Memory B cell (primary cell): ENCODE measurements around the gene CARD6.
"Not testable (repeated sequence)": the region's sequence is repeated elsewhere in the genome, so short reads cannot be mapped to it uniquely, and the experiment has no call there.

Experiments used
- ATAC-seq: fragments of 150-1000 bp; cut with Tn5 transposase; 2 replicates; pipeline ENCODE4 v1.10.0; 2021; ENCODE audit warnings: low read depth, mild to moderate bottlenecking, moderate library complexity
- DNase-seq, 2 donors: peaks; one replicate each; pipeline ENCODE4 v3.0.0; 2022; ENCODE audit warnings: low spot score in 2 of 2
- H3K27ac Mint-ChIP-seq: one replicate; pipeline ENCODE4 v1.8.0; 2022; ENCODE audit warnings: mild to moderate bottlenecking, moderate library complexity, mixed read lengths
- H3K27me3 Mint-ChIP-seq: one replicate; pipeline ENCODE4 v1.8.0; 2022; ENCODE audit warnings: mixed read lengths
- H3K36me3 Mint-ChIP-seq: one replicate; pipeline ENCODE4 v1.8.0; 2022; ENCODE audit warnings: mild to moderate bottlenecking, mixed read lengths
- H3K4me1 Mint-ChIP-seq: one replicate; pipeline ENCODE4 v1.8.0; 2022; ENCODE audit warnings: mixed read lengths
- H3K4me3 Mint-ChIP-seq: one replicate; pipeline ENCODE4 v1.8.0; 2022; ENCODE audit warnings: mild to moderate bottlenecking, moderate library complexity, mixed read lengths
- H3K9me3 Mint-ChIP-seq: one replicate; pipeline ENCODE4 v1.8.0; 2022; ENCODE audit warnings: mixed read lengths

Gene CARD6

GRCh38 chr5:40823459-40823858 is 17.7 kb upstream of the CARD6 start:
- Mint-ChIP-seq H3K36me3 (peaks cover 8% of the 10 kb centered on the region), H3K4me3 (no peak overlapping the region), H3K4me1 (no peaks in the 10 kb centered on the region), H3K27ac (no peak overlapping the region), H3K27me3 (no peaks in the 10 kb centered on the region), H3K9me3 (no peaks in the 10 kb centered on the region)
- ATAC-seq: no peak
- DNase-seq: no peak

GRCh38 chr5:40825461-40826043 is 15.6 kb upstream of the CARD6 start:
- not testable (repeated sequence) for ATAC-seq, H3K27ac Mint-ChIP-seq, H3K4me1 Mint-ChIP-seq, H3K9me3 Mint-ChIP-seq, H3K27me3 Mint-ChIP-seq, H3K4me3 Mint-ChIP-seq, DNase-seq
- H3K36me3 Mint-ChIP-seq: peaks cover 19% of the 10 kb centered on the region

- peaks cover 8% of the 10 kb centered on the region for H3K4me1 Mint-ChIP-seq
- ATAC-seq: no peak
- DNase-seq: no peak
- peaks cover 23% of the 10 kb centered on the region for H3K36me3 Mint-ChIP-seq
- H3K27ac Mint-ChIP-seq: no peak overlapping the region
- H3K27me3 Mint-ChIP-seq: no peaks in the 10 kb centered on the region
- no peaks in the 10 kb centered on the region for H3K9me3 Mint-ChIP-seq
- no peak overlapping the region for H3K4me3 Mint-ChIP-seq
Observed at GRCh38 chr5:40826489-40827187, 14.5 kb upstream of the CARD6 start.

- H3K27me3 Mint-ChIP-seq: no peaks in the 10 kb centered on the region
- H3K9me3 Mint-ChIP-seq: no peaks in the 10 kb centered on the region
- DNase-seq (no peak), ATAC-seq (no peak)
- no peak overlapping the region for H3K27ac Mint-ChIP-seq
- H3K4me3 Mint-ChIP-seq: no peak overlapping the region
- peaks cover 14% of the 10 kb centered on the region for H3K4me1 Mint-ChIP-seq
- H3K36me3 Mint-ChIP-seq: peaks cover 29% of the 10 kb centered on the region
Observed at GRCh38 chr5:40827188-40827977, 13.8 kb upstream of the CARD6 start.

- no peak overlapping the region for H3K27ac Mint-ChIP-seq
- peaks cover 29% of the 10 kb centered on the region for H3K36me3 Mint-ChIP-seq
- H3K9me3 Mint-ChIP-seq: no peaks in the 10 kb centered on the region
- ATAC-seq (no peak), DNase-seq (no peak)
- no peak overlapping the region for H3K4me3 Mint-ChIP-seq
- H3K27me3 Mint-ChIP-seq: no peaks in the 10 kb centered on the region
- peaks cover 20% of the 10 kb centered on the region for H3K4me1 Mint-ChIP-seq
Observed at GRCh38 chr5:40828021-40828631, 13.0 kb upstream of the CARD6 start.

- Mint-ChIP-seq H3K27me3 (no peaks in the 10 kb centered on the region), H3K4me3 (no peak overlapping the region), H3K9me3 (no peaks in the 10 kb centered on the region), H3K4me1 (peaks cover 26% of the 10 kb centered on the region), H3K36me3 (peaks cover 32% of the 10 kb centered on the region), H3K27ac (peak overlapping the region; percentile 62)
- DNase-seq (no peak), ATAC-seq (no peak)
Observed at GRCh38 chr5:40828690-40829661, 12.2 kb upstream of the CARD6 start.

- no peak overlapping the region for H3K27ac Mint-ChIP-seq
Observed at GRCh38 chr5:40829748-40830533, 11.2 kb upstream of the CARD6 start.

GRCh38 chr5:40831346-40832210 is 9.6 kb upstream of the CARD6 start:
- no peak for ATAC-seq
- no peak overlapping the region for H3K4me3 Mint-ChIP-seq
- no peaks in the 10 kb centered on the region for H3K9me3 Mint-ChIP-seq
- peak overlapping the region; percentile 72 for H3K27ac Mint-ChIP-seq
- DNase-seq: no peak
- no peaks in the 10 kb centered on the region for H3K27me3 Mint-ChIP-seq
- H3K4me1 Mint-ChIP-seq: peaks cover 32% of the 10 kb centered on the region
- H3K36me3 Mint-ChIP-seq: peaks cover 36% of the 10 kb centered on the region

More at GRCh38 chr5:40829748-40830533, 11.2 kb upstream of the CARD6 start:
- no peak overlapping the region for H3K4me3 Mint-ChIP-seq
- H3K27me3 Mint-ChIP-seq: no peaks in the 10 kb centered on the region
- ATAC-seq (no peak), DNase-seq (no peak)
- no peaks in the 10 kb centered on the region for H3K9me3 Mint-ChIP-seq
- H3K36me3 Mint-ChIP-seq: peaks cover 36% of the 10 kb centered on the region
- H3K4me1 Mint-ChIP-seq: peaks cover 32% of the 10 kb centered on the region

GRCh38 chr5:40832345-40832744 is 8.8 kb upstream of the CARD6 start:
- no peak for DNase-seq
- Mint-ChIP-seq H3K36me3 (peaks cover 36% of the 10 kb centered on the region), H3K27me3 (no peaks in the 10 kb centered on the region), H3K9me3 (no peaks in the 10 kb centered on the region), H3K4me3 (no peak overlapping the region), H3K27ac (peak overlapping the region; percentile 72), H3K4me1 (peaks cover 32% of the 10 kb centered on the region)
- ATAC-seq: no peak

- peak overlapping the region; percentile 97 for H3K4me3 Mint-ChIP-seq
- DNase-seq (no peak), ATAC-seq (no peak)
- H3K36me3 Mint-ChIP-seq: peaks cover 24% of the 10 kb centered on the region
- H3K27ac Mint-ChIP-seq: peak overlapping the region; percentile 95
- H3K4me1 Mint-ChIP-seq: peaks cover 29% of the 10 kb centered on the region
- no peaks in the 10 kb centered on the region for H3K27me3 Mint-ChIP-seq
- no peaks in the 10 kb centered on the region for H3K9me3 Mint-ChIP-seq
Observed at GRCh38 chr5:40833712-40834229, 7.4 kb upstream of the CARD6 start.

- ATAC-seq (peak; percentile 20), DNase-seq (peak; percentile 17 to 30)
- Mint-ChIP-seq H3K27ac (peak overlapping the region; percentile 95), H3K4me1 (peaks cover 24% of the 10 kb centered on the region), H3K9me3 (no peaks in the 10 kb centered on the region), H3K4me3 (peak overlapping the region; percentile 97), H3K27me3 (no peaks in the 10 kb centered on the region), H3K36me3 (peaks cover 20% of the 10 kb centered on the region)
Observed at GRCh38 chr5:40834391-40834848, 6.7 kb upstream of the CARD6 start.
